K562 (cell line): ENCODE data around the gene LAMA2. TPM values are rescaled to one million over a fixed set of nuclear protein-coding genes. Genes with fewer than 3 reads are reported as not detected.

Experiments used
- ATAC-seq: fragments of 200-7000 bp; cut with Tn5 transposase; 3 replicates; pipeline ENCODE4 v1.9.1; 2020; ENCODE audit warnings: moderate library complexity
- BruUV-seq: library from RNA; stranded (reverse); fragments of 400-500 nt; replicated peaks from 2 replicates; lab custom pipeline; 2021; lab: Mats Ljungman, UMichigan
- CTCF ChIA-PET: fragments of 300-600 bp; formaldehyde crosslinking; extraction: SDS; loops from one replicate; lab custom pipeline; 2021; ENCODE audit warnings: low intra/inter-chr PET ratio; lab: Yijun Ruan, JAX
- POLR2A ChIA-PET: fragments of 300-600, 350-650 bp; sonication (Branson Sonifier 250); formaldehyde crosslinking; extraction: SDS; loops from one replicate; lab custom pipeline; 2021; ENCODE audit warnings: antibody characterized with exemption, inconsistent platforms; lab: Yijun Ruan, JAX
- DNase-seq, 4 experiments: peaks; one replicate each; pipeline versions ENCODE4 v3.0.0 to v3.0.0-alpha.2; 2011 to 2018; ENCODE audit warnings: low spot score in 3 of 4, mixed read lengths in 3 of 4; ENCODE audit errors: extremely low read depth in 1 of 4
- FAIRE-seq: peaks from 2 replicates; lab custom pipeline; 2011; peaks lifted over from hg19 to GRCh38; lab: Jason Lieb, UNC
- H2AFZ ChIP-seq: 2 replicates; pipeline ENCODE4 v1.6.0; 2011; ENCODE audit warnings: low read depth, low read length, control low read depth, inconsistent platforms
- H3K27ac ChIP-seq: fragments of 200-600 bp; 3 replicates; pipeline ENCODE4 v1.8.0; 2011; ENCODE audit warnings: low read depth, mild to moderate bottlenecking, control low read depth, inconsistent platforms, low read length, moderate library complexity, mixed read lengths; ENCODE audit errors: extremely low read depth
- H3K27me3 ChIP-seq, 2 experiments: fragments of 300-600 bp in 1 of 2; 2 replicates in 1 of 2; 3 replicates in 1 of 2; pipeline versions ENCODE4 v1.6.0 to v1.8.0; 2011; ENCODE audit warnings: inconsistent platforms in 2 of 2, low read length in 2 of 2, mild to moderate bottlenecking in 1 of 2, mixed read lengths in 1 of 2, moderate library complexity in 1 of 2; ENCODE audit not compliant: control insufficient read depth in 2 of 2, insufficient read depth in 2 of 2
- H3K36me3 ChIP-seq: fragments of 300-600 bp; 3 replicates; pipeline ENCODE4 v1.8.0; 2011; ENCODE audit warnings: mild to moderate bottlenecking, low read length, inconsistent platforms; ENCODE audit not compliant: control insufficient read depth, insufficient read depth
- H3K4me1 ChIP-seq, 2 experiments: fragments of 200-600 bp in 1 of 2; replicated peaks in 1 of 2; 2 replicates in 1 of 2; 3 replicates in 1 of 2; pipeline versions ENCODE4 v1.5.1 to v1.8.0; 2011; ENCODE audit warnings: inconsistent platforms in 2 of 2, low read length in 2 of 2, mild to moderate bottlenecking in 1 of 2, mixed read lengths in 1 of 2, moderate library complexity in 1 of 2; ENCODE audit not compliant: control insufficient read depth in 2 of 2, insufficient read depth in 2 of 2
- H3K4me2 ChIP-seq: 2 replicates; pipeline ENCODE4 v1.6.1; 2011; ENCODE audit warnings: low read length, control low read depth, inconsistent platforms, mixed read lengths; ENCODE audit not compliant: insufficient read depth
- H3K4me3 ChIP-seq: fragments of 200-600 bp; sonication (generic), shearing (Covaris generic); 2 replicates; pipeline ENCODE4 v1.5.1; 2016; ENCODE audit warnings: control low read depth, inconsistent platforms
- H3K79me2 ChIP-seq: fragments of 200-600 bp; 3 replicates; pipeline ENCODE4 v1.8.0; 2011; ENCODE audit warnings: low read length, inconsistent platforms; ENCODE audit not compliant: control insufficient read depth, insufficient read depth
- H3K9ac ChIP-seq, 2 experiments: 2 replicates each; pipeline versions ENCODE4 v1.6.0 to v1.6.1; 2011; ENCODE audit warnings: low read depth in 2 of 2, low read length in 2 of 2, control low read depth in 1 of 2, inconsistent platforms in 1 of 2, mild to moderate bottlenecking in 1 of 2, mixed read lengths in 1 of 2; ENCODE audit not compliant: insufficient read depth in 1 of 2
- H3K9me1 ChIP-seq: one replicate; pipeline ENCODE4 v1.6.0; 2011; ENCODE audit warnings: inconsistent platforms, mild to moderate bottlenecking, low read length, moderate library complexity; ENCODE audit not compliant: control insufficient read depth, insufficient read depth
- H3K9me3 ChIP-seq: replicated peaks from 2 replicates; pipeline ENCODE4 v1.5.1; 2011; ENCODE audit warnings: low read depth, low read length, inconsistent platforms; ENCODE audit not compliant: control insufficient read depth, insufficient read depth
- H4K20me1 ChIP-seq: replicated peaks from 2 replicates; pipeline ENCODE4 v1.6.1; 2011; ENCODE audit warnings: low read length, inconsistent platforms, mixed read lengths; ENCODE audit not compliant: control insufficient read depth, insufficient read depth
- BCL6 ChIP-seq: fragments of 250-450 bp; sonication (Bioruptor Pico); IDR thresholded peaks from 2 replicates; pipeline ENCODE4 v1.4.0; 2020
- C11orf30 ChIP-seq: fragments of 450-650 bp; IDR thresholded peaks from 2 replicates; pipeline ENCODE4 v1.6.1; 2016; ENCODE audit warnings: low read depth, mild to moderate bottlenecking
- ETV6 ChIP-seq, 3 experiments: fragments of 150-350 bp in 1 of 3; sonication (generic) in 1 of 3; formaldehyde crosslinking in 1 of 3; IDR thresholded peaks; 2 replicates each; pipeline versions ENCODE4 v1.6.1 to v1.8.0; 2014 to 2022; ENCODE audit warnings: borderline replicate concordance in 2 of 3, low read depth in 2 of 3, antibody characterized with exemption in 1 of 3, low read length in 1 of 3, mild to moderate bottlenecking in 1 of 3, missing genetic modification reagents in 1 of 3
- HNRNPL ChIP-seq: fragments of 200-400 bp; formaldehyde crosslinking; IDR thresholded peaks from 2 replicates; pipeline ENCODE4 v1.6.1; 2017; ENCODE audit warnings: low read depth, mild to moderate bottlenecking, low read length
- JUN ChIP-seq, 2 experiments: sonication (generic) in 1 of 2; formaldehyde crosslinking in 1 of 2; IDR thresholded peaks; 2 replicates each; pipeline versions ENCODE4 v1.6.1 to v1.8.0; 2012 to 2022; ENCODE audit warnings: borderline replicate concordance in 2 of 2, mild to moderate bottlenecking in 2 of 2, improper control_type of control experiment in 1 of 2, low read depth in 1 of 2, low read length in 1 of 2, missing genetic modification reagents in 1 of 2
- MAFF ChIP-seq: IDR thresholded peaks from 2 replicates; pipeline ENCODE4 v1.6.1; 2012; ENCODE audit warnings: low read length, improper control_type of control experiment
- MAFG ChIP-seq: fragments of 450-650 bp; conservative IDR thresholded peaks from 2 replicates; pipeline ENCODE4 v1.6.1; 2016; ENCODE audit warnings: missing genetic modification characterization, missing compliant biosample characterization
- TSHZ1 ChIP-seq: fragments of 250-450 bp; sonication (Bioruptor Pico); IDR thresholded peaks from 2 replicates; pipeline ENCODE4 v1.4.0; 2020; ENCODE audit warnings: mild to moderate bottlenecking, moderate library complexity
- USF2 ChIP-seq: sonication (generic); formaldehyde crosslinking; IDR thresholded peaks from 2 replicates; pipeline ENCODE4 v1.5.0; 2020; ENCODE audit warnings: missing genetic modification reagents
- XRCC4 ChIP-seq: IDR thresholded peaks from one replicate; pipeline ENCODE4 v1.6.1; 2011; ENCODE audit not compliant: insufficient read depth, insufficient read length; ENCODE audit errors: extremely low read depth
- ZBTB1 ChIP-seq: sonication (generic); formaldehyde crosslinking; IDR thresholded peaks from 2 replicates; pipeline ENCODE4 v1.8.1; 2023; ENCODE audit warnings: missing genetic modification reagents, low read depth, mild to moderate bottlenecking, borderline replicate concordance
- ZBTB34 ChIP-seq: fragments of 250-450 bp; sonication (Bioruptor Pico); IDR thresholded peaks from 2 replicates; pipeline ENCODE4 v1.8.0; 2021; ENCODE audit warnings: mild to moderate bottlenecking, moderate library complexity
- ZNF316 ChIP-seq: fragments of 450-650 bp; IDR thresholded peaks from 2 replicates; pipeline ENCODE4 v1.6.1; 2016
- ZNF551 ChIP-seq: fragments of 250-450 bp; sonication (Bioruptor Pico); IDR thresholded peaks from 2 replicates; pipeline ENCODE4 v1.5.0; 2021; ENCODE audit warnings: mild to moderate bottlenecking, moderate library complexity
- ZNF583 ChIP-seq: fragments of 250-450 bp; sonication (Bioruptor Pico); IDR thresholded peaks from 2 replicates; pipeline ENCODE4 v1.4.0; 2020
- WGBS: fragments of 100-300 bp; shearing (Covaris generic); methylation state at CpG from one replicate; pipeline ENCODE4 v1.1.6; 2016; ENCODE audit warnings: low coverage, mixed read lengths; ENCODE audit not compliant: insufficient coverage; ENCODE audit errors: missing lambda C conversion rate; 5-methylcytosine and 5-hydroxymethylcytosine counted together
- in situ Hi-C: fragments of 300-500 bp; cut with MboI; formaldehyde crosslinking; loops from 4 replicates; pipeline ENCODE4 v1.15.0; 2018; ENCODE audit warnings: inconsistent platforms, mixed read lengths
- intact Hi-C: fragments of 100-400 bp; cut with micrococcal nuclease; formaldehyde crosslinking; loops from 2 replicates; pipeline ENCODE4 v1.14.2; 2022
- polyA plus RNA-seq, 8 experiments: library from polyadenylated mRNA; depleted of rRNA in 4 of 8; stranded (reverse) in 5 of 8; unstranded in 3 of 8; fragments of >200 nt; fragmentation: Nextera tagmentation in 2 of 8; fragmentation: Illumina TruSeq in 1 of 8; extraction: Ambion mirVana in 2 of 8; extraction: Trizol in 1 of 8; gene quantifications; 2 replicates each; pipeline versions ENCODE4 v1.2.1 to v1.2.3, GENCODE V29; 2011 to 2014; ENCODE audit warnings: inconsistent platforms in 1 of 8, missing spikeins in 1 of 8
- total RNA-seq, 7 experiments: library from RNA; depleted of rRNA in 6 of 7; stranded (reverse); fragments of >200 nt in 6 of 7; fragmentation: Illumina TruSeq in 2 of 7; extraction: Trizol in 2 of 7; gene quantifications; 2 replicates each; pipeline versions ENCODE4 v1.2.1 to v1.2.3, GENCODE V29; 2011 to 2021; ENCODE audit warnings: low replicate concordance in 1 of 7

LAMA2 gene
- total and polyA plus RNA-seq, 9 of the 15 experiments (the other 6 are each of a cell fraction or from before 2014, with no cell fraction given), result 0.04 to 1.5 (median 0.36) TPM

- Histone ChIP-seq H2AFZ (no peak overlapping the region), H4K20me1 (no peaks in the 10 kb centered on the region), H3K4me2 (no peak overlapping the region), H3K4me1 (no peaks in the 10 kb centered on the region), H3K36me3 (no peaks in the 10 kb centered on the region), H3K27me3 (no peaks in the 10 kb centered on the region), H3K79me2 (no peaks in the 10 kb centered on the region), H3K4me3 (no peak overlapping the region), H3K9me1 (no peaks in the 10 kb centered on the region), H3K9me3 (no peaks in the 10 kb centered on the region), H3K27ac (no peak overlapping the region)
- WGBS, result 0% methylated on average over 1 of the region's 1 CpG
- DNase-seq (no peak), ATAC-seq (no peak)
- BruUV-seq, result no TSS peak
- in situ Hi-C loops (no loop called here), intact Hi-C loops (no loop called here)
- POLR2A ChIA-PET, result no interaction called here
- CTCF ChIA-PET, result no interaction called here
- no peak for TF ChIP-seq ZBTB34
- TF ChIP-seq ZNF583 (CRISPR knock-in tag), result no peak
- no peak for TF ChIP-seq BCL6 (CRISPR knock-in tag)
- TF ChIP-seq JUN (IDR thresholded peaks at IDR 0.05; ENCODE audit: borderline replicate concordance, low read depth, low read length), result no peak
- no peak for TF ChIP-seq JUN (CRISPR knock-in tag; IDR thresholded peaks at IDR 0.05; ENCODE audit: borderline replicate concordance)
- TF ChIP-seq MAFF, result peak; percentile 23; the same call in 1 of the 2 replicates
- no peak for TF ChIP-seq TSHZ1 (CRISPR knock-in tag)
- TF ChIP-seq ZBTB1 (CRISPR knock-in tag), result no peak
- no peak for TF ChIP-seq XRCC4
- TF ChIP-seq C11orf30, result peak; percentile 33; the same call in 1 of the 2 replicates
- peak; percentile 46 for TF ChIP-seq MAFG
- peak; percentile 65; the same call in 1 of the 2 replicates for TF ChIP-seq ZNF316
- no peak for TF ChIP-seq HNRNPL
- no peak for TF ChIP-seq ZNF551 (CRISPR knock-in tag)
- TF ChIP-seq ETV6 (IDR thresholded peaks at IDR 0.05; ENCODE audit: borderline replicate concordance in 1 of 2, low read depth in 2 of 2, low read length in 1 of 2), result no peak
- TF ChIP-seq ETV6 (CRISPR knock-in tag; IDR thresholded peaks at IDR 0.05; ENCODE audit: borderline replicate concordance), result no peak
- no peak for TF ChIP-seq USF2 (CRISPR knock-in tag)
- TF ChIP-seq, all 486 proteins: peak for 4
- no peak overlapping the region for H3K9ac ChIP-seq
- FAIRE-seq, result no peak
Measured at GRCh38 chr6:128950864-128951263, 67.9 kb downstream of the LAMA2 start.
